ENCODE measurements around the gene SH3BGR.
A peak's percentile ranks its signal among the peaks of the same experiment; 100 is the strongest.

SH3BGR gene

GRCh38 chr21:39504230-39504629, 52.5 kb downstream of the SH3BGR start:
- no peak for TF ChIP-seq ELF4 (IDR thresholded peaks at IDR 0.05)
- no peak for TF ChIP-seq FOXK2 (IDR thresholded peaks at IDR 0.05)
- no peak for TF ChIP-seq L3MBTL2 (conservative IDR thresholded peaks at IDR 0.05)
- TF ChIP-seq ZNF384 (IDR thresholded peaks at IDR 0.05), result no peak
- CTCF ChIA-PET, result no interaction called here
- DNase-seq (ENCODE audit: extremely low spot score), result no peak
- POLR2A ChIA-PET, result no interaction called here

GRCh38 chr21:39510240-39510639, 58.5 kb downstream of the SH3BGR start:
- ChIA-PET POLR2A (no interaction called here), CTCF (no interaction called here)
- TF ChIP-seq CTBP1 (IDR thresholded peaks at IDR 0.05; ENCODE audit: borderline replicate concordance) (no peak), SUZ12 (IDR thresholded peaks at IDR 0.05) (no peak), FOXM1 (IDR thresholded peaks at IDR 0.05; ENCODE audit: borderline replicate concordance) (no peak), ELF4 (IDR thresholded peaks at IDR 0.05) (no peak), LEF1 (IDR thresholded peaks at IDR 0.05; ENCODE audit: borderline replicate concordance) (no peak), SP1 (IDR thresholded peaks at IDR 0.05) (no peak), PKNOX1 (IDR thresholded peaks at IDR 0.05) (no peak), BHLHE40 (IDR thresholded peaks at IDR 0.05; ENCODE audit: borderline replicate concordance) (no peak), HDGF (IDR thresholded peaks at IDR 0.05; ENCODE audit: borderline replicate concordance) (no peak), TARDBP (IDR thresholded peaks at IDR 0.05) (no peak), FOXK2 (IDR thresholded peaks at IDR 0.05) (no peak), FOXA1 (IDR thresholded peaks at IDR 0.05) (no peak), ZNF384 (IDR thresholded peaks at IDR 0.05) (no peak), L3MBTL2 (conservative IDR thresholded peaks at IDR 0.05) (no peak), NFRKB (IDR thresholded peaks at IDR 0.05) (no peak), ARNT (IDR thresholded peaks at IDR 0.05) (no peak)
- DNase-seq (ENCODE audit: extremely low spot score), result no peak

- ChIA-PET POLR2A (no interaction called here), CTCF (no interaction called here)
- TF ChIP-seq ARNT (IDR thresholded peaks at IDR 0.05), result no peak
- DNase-seq (ENCODE audit: extremely low spot score), result no peak
Measured at GRCh38 chr21:39511102-39511501, 59.3 kb downstream of the SH3BGR start.

GRCh38 chr21:39513735-39514134, 62.0 kb downstream of the SH3BGR start:
- POLR2A ChIA-PET, result no interaction called here
- CTCF ChIA-PET, result interaction anchor here (0.6 kb wide), 1 partner anchor 193 kb away, joined by 3 read pairs; no protein-coding TSS in a partner anchor
- DNase-seq (ENCODE audit: extremely low spot score), result no peak
- no peak for TF ChIP-seq ZNF384 (IDR thresholded peaks at IDR 0.05)
- no peak for TF ChIP-seq L3MBTL2 (conservative IDR thresholded peaks at IDR 0.05)
- no peak for TF ChIP-seq SP1 (IDR thresholded peaks at IDR 0.05)
- TF ChIP-seq ARNT (IDR thresholded peaks at IDR 0.05), result no peak

GRCh38 chr21:39515684-39516472, 64.1 kb downstream of the SH3BGR start:
- no peak for DNase-seq (ENCODE audit: extremely low spot score)
- ChIA-PET POLR2A (no interaction called here), CTCF (no interaction called here)
- TF ChIP-seq TARDBP (IDR thresholded peaks at IDR 0.05) (no peak), PKNOX1 (IDR thresholded peaks at IDR 0.05) (no peak), L3MBTL2 (conservative IDR thresholded peaks at IDR 0.05) (no peak), SUZ12 (IDR thresholded peaks at IDR 0.05) (no peak), HDGF (IDR thresholded peaks at IDR 0.05; ENCODE audit: borderline replicate concordance) (no peak), ARNT (IDR thresholded peaks at IDR 0.05) (no peak), ELF4 (IDR thresholded peaks at IDR 0.05) (no peak), NFRKB (IDR thresholded peaks at IDR 0.05) (no peak), ZNF384 (IDR thresholded peaks at IDR 0.05) (no peak), BHLHE40 (IDR thresholded peaks at IDR 0.05; ENCODE audit: borderline replicate concordance) (no peak)

GRCh38 chr21:39518055-39518846, 66.5 kb downstream of the SH3BGR start:
- no peak for TF ChIP-seq CTBP1 (IDR thresholded peaks at IDR 0.05; ENCODE audit: borderline replicate concordance)
- TF ChIP-seq SUZ12 (IDR thresholded peaks at IDR 0.05), result no peak
- TF ChIP-seq SP1 (IDR thresholded peaks at IDR 0.05), result no peak
- TF ChIP-seq ARNT (IDR thresholded peaks at IDR 0.05), result no peak

GRCh38 chr21:39518847-39519210, 67.1 kb downstream of the SH3BGR start:
- CTCF ChIA-PET, result interaction anchor here (0.7 to 1.2 kb wide), 3 partner anchors 9 to 195 kb away, joined by 3 to 6 read pairs (median 4); no protein-coding TSS in a partner anchor
- POLR2A ChIA-PET, result no interaction called here

More at GRCh38 chr21:39518055-39518846, 66.5 kb downstream of the SH3BGR start:
- ChIA-PET CTCF (interaction anchor here (0.7 to 1.2 kb wide), 6 partner anchors 9 to 334 kb away, joined by 3 to 6 read pairs (median 3); no protein-coding TSS in a partner anchor), POLR2A (no interaction called here)
- DNase-seq (ENCODE audit: extremely low spot score), result peak; percentile 86

More at GRCh38 chr21:39518847-39519210, 67.1 kb downstream of the SH3BGR start:
- DNase-seq (ENCODE audit: extremely low spot score), result no peak
- TF ChIP-seq SUZ12 (IDR thresholded peaks at IDR 0.05), result no peak
- no peak for TF ChIP-seq LEF1 (IDR thresholded peaks at IDR 0.05; ENCODE audit: borderline replicate concordance)
- no peak for TF ChIP-seq ELF4 (IDR thresholded peaks at IDR 0.05)
- no peak for TF ChIP-seq HDGF (IDR thresholded peaks at IDR 0.05; ENCODE audit: borderline replicate concordance)
- TF ChIP-seq ZNF384 (IDR thresholded peaks at IDR 0.05), result no peak
- TF ChIP-seq FOXA1 (IDR thresholded peaks at IDR 0.05), result no peak
- no peak for TF ChIP-seq SP1 (IDR thresholded peaks at IDR 0.05)
- no peak for TF ChIP-seq PKNOX1 (IDR thresholded peaks at IDR 0.05)

All from HEK293T (cell line).